ENCODE measurements around the gene NXT1. TPM values are rescaled to one million over a fixed set of nuclear protein-coding genes. Genes with fewer than 3 reads are reported as not detected.

The NXT1 gene
- total RNA-seq, 1 experiment from 2014 or later: 7.9 TPM

- no peak overlapping the region for H3K27ac Mint-ChIP-seq (ENCODE audit: unreplicated experiment)
- no TSS peak for BruUV-seq (replicated peaks)
- CTCF ChIA-PET: no interaction called here
Measured at GRCh38 chr20:23393996-23394775, 43.6 kb downstream of the NXT1 start.

DNA sequence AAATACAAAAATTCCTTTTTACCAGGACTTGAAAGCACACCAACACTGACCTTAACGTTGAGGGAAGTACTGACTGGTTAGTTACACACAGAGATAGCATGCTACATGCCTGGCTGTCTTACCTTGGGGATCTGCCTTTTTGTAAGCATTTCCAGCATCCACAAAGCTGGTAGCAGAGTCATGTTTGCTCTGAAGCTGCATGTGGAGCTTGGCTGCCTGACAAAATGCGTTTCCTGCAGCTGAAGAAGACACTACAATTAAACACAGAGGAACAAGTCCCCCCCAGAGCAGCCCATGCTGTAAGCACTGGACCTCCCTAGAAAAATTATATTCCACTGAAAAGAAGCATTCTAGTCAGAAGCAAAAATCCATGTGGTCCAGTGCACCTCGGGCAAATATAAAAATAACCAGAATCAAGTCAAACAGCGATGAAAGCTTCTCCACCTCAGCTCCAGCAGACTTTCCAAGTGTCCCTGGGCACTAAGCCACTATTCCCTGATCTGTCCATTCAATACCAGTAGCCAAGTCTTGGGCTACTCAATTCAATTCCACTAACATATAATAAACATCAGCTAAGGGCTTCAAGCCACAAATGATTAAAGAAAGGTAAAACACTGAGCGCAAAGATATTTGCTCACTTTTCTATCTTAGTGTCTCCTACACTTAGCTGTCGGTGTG is 46.5 kb downstream of the NXT1 start:
- no peaks in the 10 kb centered on the region for H3K4me1 Mint-ChIP-seq (ENCODE audit: low read depth, unreplicated experiment)
- intact Hi-C loops (cut with micrococcal nuclease; ENCODE audit: unreplicated experiment): no loop called here
- no peaks in the 10 kb centered on the region for H3K36me3 Mint-ChIP-seq (ENCODE audit: insufficient read depth, unreplicated experiment)
- no peaks in the 10 kb centered on the region for H3K9me3 Mint-ChIP-seq (ENCODE audit: low read depth, unreplicated experiment)
- no peak for DNase-seq
- TF ChIP-seq CTCF (IDR thresholded peaks at IDR 0.05; ENCODE audit: unreplicated experiment): no peak
- CTCF ChIA-PET: no interaction called here
- no peaks in the 10 kb centered on the region for H3K27me3 Mint-ChIP-seq (ENCODE audit: unreplicated experiment)
- H3K4me3 Mint-ChIP-seq (ENCODE audit: low read depth, unreplicated experiment): no peak overlapping the region
- H3K27ac Mint-ChIP-seq (ENCODE audit: unreplicated experiment): no peak overlapping the region
- BruUV-seq (replicated peaks): no TSS peak

More at GRCh38 chr20:23393996-23394775, 43.6 kb downstream of the NXT1 start:
- Mint-ChIP-seq H3K4me1 (ENCODE audit: low read depth, unreplicated experiment) (no peaks in the 10 kb centered on the region), H3K9me3 (ENCODE audit: low read depth, unreplicated experiment) (no peaks in the 10 kb centered on the region), H3K27me3 (ENCODE audit: unreplicated experiment) (no peaks in the 10 kb centered on the region), H3K36me3 (ENCODE audit: insufficient read depth, unreplicated experiment) (no peaks in the 10 kb centered on the region), H3K4me3 (ENCODE audit: low read depth, unreplicated experiment) (no peak overlapping the region)
- no peak for DNase-seq
- TF ChIP-seq CTCF (IDR thresholded peaks at IDR 0.05; ENCODE audit: unreplicated experiment): no peak
- intact Hi-C loops (cut with micrococcal nuclease; ENCODE audit: unreplicated experiment): no loop called here

DNA sequence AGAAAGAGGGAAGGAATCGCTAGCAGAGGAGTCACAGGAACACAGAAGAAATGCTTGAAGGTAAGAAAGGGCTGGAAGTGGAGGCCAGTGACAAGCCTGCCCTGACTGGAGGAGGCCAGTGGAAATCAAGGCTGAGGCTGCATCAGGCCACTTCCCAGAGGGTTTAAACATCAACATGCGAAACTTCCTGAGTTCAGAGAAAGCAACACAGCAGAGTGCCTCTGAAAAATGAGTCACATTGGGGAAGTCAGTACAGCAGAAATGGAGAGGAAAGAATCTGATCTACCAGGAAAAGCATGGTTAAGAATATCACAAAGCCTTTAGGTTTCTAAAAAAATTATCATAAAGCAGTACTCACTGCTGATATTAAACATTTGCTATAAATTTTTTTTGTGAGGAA is 47.4 kb downstream of the NXT1 start:
- no peaks in the 10 kb centered on the region for H3K9me3 Mint-ChIP-seq (ENCODE audit: low read depth, unreplicated experiment)
- TF ChIP-seq CTCF (IDR thresholded peaks at IDR 0.05; ENCODE audit: unreplicated experiment): no peak
- no peaks in the 10 kb centered on the region for H3K4me1 Mint-ChIP-seq (ENCODE audit: low read depth, unreplicated experiment)
- no peak for DNase-seq
- BruUV-seq (replicated peaks): no TSS peak
- no peak overlapping the region for H3K27ac Mint-ChIP-seq (ENCODE audit: unreplicated experiment)
- H3K27me3 Mint-ChIP-seq (ENCODE audit: unreplicated experiment): no peaks in the 10 kb centered on the region
- H3K36me3 Mint-ChIP-seq (ENCODE audit: insufficient read depth, unreplicated experiment): no peaks in the 10 kb centered on the region
- CTCF ChIA-PET: no interaction called here
- H3K4me3 Mint-ChIP-seq (ENCODE audit: low read depth, unreplicated experiment): no peak overlapping the region
- intact Hi-C loops (cut with micrococcal nuclease; ENCODE audit: unreplicated experiment): no loop called here

DNA sequence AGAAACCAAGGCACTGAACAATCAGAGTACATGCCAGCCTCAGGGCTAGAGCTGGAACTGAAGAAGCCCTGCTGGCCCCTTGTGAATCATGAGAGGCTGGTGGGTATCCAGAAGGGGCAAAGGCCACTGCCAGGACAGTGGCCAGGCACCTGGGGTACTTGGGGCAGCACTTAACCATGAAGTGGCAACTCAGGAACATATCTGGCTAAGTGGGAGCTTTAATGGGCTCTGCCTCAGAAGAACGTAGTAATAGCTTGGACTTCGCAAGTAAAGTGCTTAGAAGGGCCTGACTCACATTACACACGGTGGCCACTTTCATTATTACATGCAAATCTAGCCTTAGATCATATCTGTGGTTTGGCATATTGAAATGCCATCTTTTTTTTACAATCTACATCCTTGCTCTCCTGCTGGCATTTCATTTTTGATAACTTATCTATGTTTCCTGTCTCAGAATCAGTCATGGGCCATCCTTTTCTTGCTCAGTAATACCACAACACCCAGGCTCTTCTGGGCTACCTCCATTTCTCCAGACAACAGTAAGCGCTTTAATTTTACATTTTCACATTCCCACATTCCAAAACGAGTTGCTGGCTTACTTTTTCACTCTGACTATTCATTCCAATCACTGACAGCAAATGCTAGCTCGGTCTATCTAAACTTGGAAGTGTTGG is 49.1 kb downstream of the NXT1 start:
- Mint-ChIP-seq H3K9me3 (ENCODE audit: low read depth, unreplicated experiment) (no peaks in the 10 kb centered on the region), H3K27me3 (ENCODE audit: unreplicated experiment) (no peaks in the 10 kb centered on the region), H3K4me3 (ENCODE audit: low read depth, unreplicated experiment) (no peak overlapping the region), H3K4me1 (ENCODE audit: low read depth, unreplicated experiment) (no peaks in the 10 kb centered on the region), H3K36me3 (ENCODE audit: insufficient read depth, unreplicated experiment) (no peaks in the 10 kb centered on the region), H3K27ac (ENCODE audit: unreplicated experiment) (no peak overlapping the region)
- intact Hi-C loops (cut with micrococcal nuclease; ENCODE audit: unreplicated experiment): no loop called here
- no peak for TF ChIP-seq CTCF (IDR thresholded peaks at IDR 0.05; ENCODE audit: unreplicated experiment)
- DNase-seq: no peak
- BruUV-seq (replicated peaks): no TSS peak
- CTCF ChIA-PET: no interaction called here
